T-helper 2 cell treated with Interferon-gamma antibody and Interleukin-4, amounts not matched to agents 5 μg/mL and 100 μg/mL, for 36 hours (primary cell): Measurements from ENCODE around the gene SLC33A1.
"Not testable (repeated sequence)": the region's sequence is repeated elsewhere in the genome, so short reads cannot be mapped to it uniquely, and the experiment has no call there.

Source experiments
- DNase-seq: peaks from one replicate; pipeline ENCODE4 v3.0.0; 2021; ENCODE audit warnings: low spot score
- H3K27ac Mint-ChIP-seq: one replicate; pipeline ENCODE4 v1.8.0; 2021; ENCODE audit warnings: mild to moderate bottlenecking, mixed read lengths
- H3K27me3 Mint-ChIP-seq: one replicate; pipeline ENCODE4 v1.8.0; 2021; ENCODE audit warnings: low read depth, mixed read lengths
- H3K36me3 Mint-ChIP-seq: one replicate; pipeline ENCODE4 v1.8.0; 2021; ENCODE audit warnings: low read depth, mixed read lengths
- H3K4me1 Mint-ChIP-seq: one replicate; pipeline ENCODE4 v1.8.0; 2021; ENCODE audit warnings: low read depth, mixed read lengths
- H3K4me3 Mint-ChIP-seq: one replicate; pipeline ENCODE4 v1.8.0; 2022; ENCODE audit warnings: mild to moderate bottlenecking, moderate library complexity, mixed read lengths
- H3K9me3 Mint-ChIP-seq: one replicate; pipeline ENCODE4 v1.8.0; 2021; ENCODE audit warnings: mixed read lengths

SLC33A1 gene

GRCh38 chr3:155847993-155848392 lies 6.2 kb downstream of the SLC33A1 start:
- peaks cover 41% of the 10 kb centered on the region for H3K4me1 Mint-ChIP-seq
- peak; percentile 1 for DNase-seq
- H3K4me3 Mint-ChIP-seq, result peak overlapping the region; percentile 6
- no peak overlapping the region for H3K27ac Mint-ChIP-seq
- no peaks in the 10 kb centered on the region for H3K9me3 Mint-ChIP-seq
- peaks cover 39% of the 10 kb centered on the region for H3K36me3 Mint-ChIP-seq
- no peaks in the 10 kb centered on the region for H3K27me3 Mint-ChIP-seq

GRCh38 chr3:155846119-155846518 lies 8.1 kb downstream of the SLC33A1 start:
- Mint-ChIP-seq H3K4me3 (peak overlapping the region; percentile 43), H3K36me3 (peaks cover 24% of the 10 kb centered on the region)

GRCh38 chr3:155843569-155843968 lies 10.7 kb downstream of the SLC33A1 start:
- Mint-ChIP-seq H3K36me3 (peaks cover 20% of the 10 kb centered on the region), H3K4me3 (no peak overlapping the region), H3K27me3 (no peaks in the 10 kb centered on the region), H3K4me1 (peaks cover 24% of the 10 kb centered on the region), H3K9me3 (no peaks in the 10 kb centered on the region), H3K27ac (no peak overlapping the region)
- no peak for DNase-seq

More at GRCh38 chr3:155846119-155846518, 8.1 kb downstream of the SLC33A1 start:
- H3K27ac Mint-ChIP-seq, result no peak overlapping the region
- no peaks in the 10 kb centered on the region for H3K9me3 Mint-ChIP-seq
- peaks cover 29% of the 10 kb centered on the region for H3K4me1 Mint-ChIP-seq
- H3K27me3 Mint-ChIP-seq, result no peaks in the 10 kb centered on the region
- DNase-seq, result no peak

GRCh38 chr3:155835341-155836071 lies 18.7 kb downstream of the SLC33A1 start:
- DNase-seq, result no peak
- no peak overlapping the region for H3K4me3 Mint-ChIP-seq
- no peak overlapping the region for H3K27ac Mint-ChIP-seq
- no peaks in the 10 kb centered on the region for H3K27me3 Mint-ChIP-seq
- peaks cover 2% of the 10 kb centered on the region for H3K4me1 Mint-ChIP-seq
- no peaks in the 10 kb centered on the region for H3K9me3 Mint-ChIP-seq
- H3K36me3 Mint-ChIP-seq, result peaks cover 25% of the 10 kb centered on the region

GRCh38 chr3:155828490-155829098 lies 25.6 kb downstream of the SLC33A1 start:
- H3K36me3 Mint-ChIP-seq, result peaks cover 25% of the 10 kb centered on the region
- not testable (repeated sequence) for H3K27ac Mint-ChIP-seq, DNase-seq, H3K4me3 Mint-ChIP-seq, H3K27me3 Mint-ChIP-seq, H3K4me1 Mint-ChIP-seq, H3K9me3 Mint-ChIP-seq

GRCh38 chr3:155815030-155815545 lies 39.1 kb downstream of the SLC33A1 start:
- DNase-seq, result no peak
- Mint-ChIP-seq H3K27me3 (peaks cover 4% of the 10 kb centered on the region), H3K4me3 (no peak overlapping the region), H3K9me3 (no peaks in the 10 kb centered on the region), H3K36me3 (peaks cover 2% of the 10 kb centered on the region), H3K4me1 (no peaks in the 10 kb centered on the region), H3K27ac (no peak overlapping the region)

GRCh38 chr3:155813224-155813623 lies 41.0 kb downstream of the SLC33A1 start:
- not testable (repeated sequence) for H3K4me1 Mint-ChIP-seq, H3K4me3 Mint-ChIP-seq, H3K27ac Mint-ChIP-seq, H3K36me3 Mint-ChIP-seq, DNase-seq, H3K9me3 Mint-ChIP-seq
- H3K27me3 Mint-ChIP-seq, result peaks cover 10% of the 10 kb centered on the region

- no peaks in the 10 kb centered on the region for H3K36me3 Mint-ChIP-seq
- H3K27ac Mint-ChIP-seq, result no peak overlapping the region
- H3K27me3 Mint-ChIP-seq, result peaks cover 11% of the 10 kb centered on the region
- DNase-seq, result no peak
- peaks cover 9% of the 10 kb centered on the region for H3K4me1 Mint-ChIP-seq
- no peaks in the 10 kb centered on the region for H3K9me3 Mint-ChIP-seq
- no peak overlapping the region for H3K4me3 Mint-ChIP-seq
These were observed 45.0 kb downstream of the SLC33A1 start for GRCh38 chr3:155809181-155809580.

GRCh38 chr3:155807823-155808222 lies 46.4 kb downstream of the SLC33A1 start:
- no peak overlapping the region for H3K4me3 Mint-ChIP-seq
- H3K9me3 Mint-ChIP-seq, result no peaks in the 10 kb centered on the region
- H3K27me3 Mint-ChIP-seq, result peaks cover 11% of the 10 kb centered on the region
- H3K4me1 Mint-ChIP-seq, result peaks cover 9% of the 10 kb centered on the region
- no peaks in the 10 kb centered on the region for H3K36me3 Mint-ChIP-seq
- H3K27ac Mint-ChIP-seq, result no peak overlapping the region
- DNase-seq, result no peak

- Mint-ChIP-seq H3K27ac (peak within 1 kb of the TSS; percentile 66), H3K4me3 (peak within 1 kb of the TSS; percentile 83), H3K27me3 (peaks cover 11% of the 10 kb centered on the region), H3K9me3 (no peaks in the 10 kb centered on the region), H3K4me1 (peaks cover 9% of the 10 kb centered on the region), H3K36me3 (peaks cover 3% of the 10 kb centered on the region)
- peak; percentile 80 for DNase-seq
These were observed 48.2 kb downstream of the SLC33A1 start, which contains the start of gene C3orf33 for GRCh38 chr3:155805802-155806618. Gene C3orf33 (minus strand): TSS chr3:155806278. CDS start chr3:155806252, 26 bp downstream.

GRCh38 chr3:155805204-155805801 lies 48.9 kb downstream of the SLC33A1 start:
- Mint-ChIP-seq H3K9me3 (no peaks in the 10 kb centered on the region), H3K4me3 (peak overlapping the region; percentile 83), H3K27me3 (peaks cover 7% of the 10 kb centered on the region), H3K27ac (peak overlapping the region; percentile 66), H3K36me3 (peaks cover 3% of the 10 kb centered on the region), H3K4me1 (peaks cover 9% of the 10 kb centered on the region)
- no peak for DNase-seq

GRCh38 chr3:155804323-155804722 lies 49.9 kb downstream of the SLC33A1 start:
- H3K4me3 Mint-ChIP-seq, result no peak overlapping the region
- no peak for DNase-seq
- peaks cover 3% of the 10 kb centered on the region for H3K36me3 Mint-ChIP-seq
- H3K27me3 Mint-ChIP-seq, result peaks cover 6% of the 10 kb centered on the region
- H3K27ac Mint-ChIP-seq, result no peak overlapping the region
- H3K4me1 Mint-ChIP-seq, result peaks cover 9% of the 10 kb centered on the region
- H3K9me3 Mint-ChIP-seq, result no peaks in the 10 kb centered on the region

GRCh38 chr3:155792532-155792931 lies 61.7 kb downstream of the SLC33A1 start:
- Mint-ChIP-seq H3K4me3 (no peak overlapping the region), H3K36me3 (peaks cover 9% of the 10 kb centered on the region), H3K4me1 (peaks cover 4% of the 10 kb centered on the region), H3K27ac (no peak overlapping the region), H3K27me3 (no peaks in the 10 kb centered on the region), H3K9me3 (no peaks in the 10 kb centered on the region)
- no peak for DNase-seq
